Islet of Langerhans (tissue), 1 donor: ENCODE data around the gene LBHD2.

Experiments used
- FAIRE-seq: peaks from one replicate; lab custom pipeline; 2011; peaks lifted over from hg19 to GRCh38; lab: Jason Lieb, UNC

LBHD2 gene

DNA sequence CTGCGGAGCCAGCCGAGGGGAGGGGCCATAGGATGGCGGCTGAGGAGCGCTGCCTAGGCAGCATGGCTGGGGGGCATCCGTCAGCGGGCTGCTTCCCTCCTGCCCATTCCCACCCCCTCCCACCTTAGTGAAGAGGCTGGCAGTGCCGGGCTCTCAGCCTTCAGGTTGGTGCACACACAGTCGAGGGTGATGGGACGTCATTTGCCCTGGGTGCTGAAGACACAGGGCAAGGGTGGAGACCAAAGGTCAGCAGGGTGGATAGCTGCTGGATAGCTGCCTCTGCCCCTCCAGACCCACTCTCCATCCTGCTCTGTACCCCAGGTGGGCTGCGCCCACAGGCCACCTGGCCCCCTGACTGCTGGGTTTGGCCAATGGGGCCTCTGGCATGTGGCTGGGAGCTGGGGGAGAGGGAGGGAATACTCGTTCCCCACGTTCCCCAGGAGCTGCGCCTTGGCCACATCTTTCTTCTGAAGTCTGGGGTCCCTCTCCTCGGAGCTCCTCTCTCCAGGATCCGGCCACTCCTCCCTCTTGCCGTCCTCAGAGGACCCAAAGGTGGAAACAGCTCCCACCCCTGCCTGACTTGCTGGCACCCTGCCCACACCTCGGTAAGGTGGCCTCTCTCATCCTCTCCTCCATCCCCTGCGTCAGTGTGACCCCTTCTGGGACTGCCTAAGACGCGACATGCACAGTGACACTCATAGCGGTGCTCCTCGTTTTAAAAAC is 15.5 kb upstream of the LBHD2 start:
- no peak for FAIRE-seq

DNA sequence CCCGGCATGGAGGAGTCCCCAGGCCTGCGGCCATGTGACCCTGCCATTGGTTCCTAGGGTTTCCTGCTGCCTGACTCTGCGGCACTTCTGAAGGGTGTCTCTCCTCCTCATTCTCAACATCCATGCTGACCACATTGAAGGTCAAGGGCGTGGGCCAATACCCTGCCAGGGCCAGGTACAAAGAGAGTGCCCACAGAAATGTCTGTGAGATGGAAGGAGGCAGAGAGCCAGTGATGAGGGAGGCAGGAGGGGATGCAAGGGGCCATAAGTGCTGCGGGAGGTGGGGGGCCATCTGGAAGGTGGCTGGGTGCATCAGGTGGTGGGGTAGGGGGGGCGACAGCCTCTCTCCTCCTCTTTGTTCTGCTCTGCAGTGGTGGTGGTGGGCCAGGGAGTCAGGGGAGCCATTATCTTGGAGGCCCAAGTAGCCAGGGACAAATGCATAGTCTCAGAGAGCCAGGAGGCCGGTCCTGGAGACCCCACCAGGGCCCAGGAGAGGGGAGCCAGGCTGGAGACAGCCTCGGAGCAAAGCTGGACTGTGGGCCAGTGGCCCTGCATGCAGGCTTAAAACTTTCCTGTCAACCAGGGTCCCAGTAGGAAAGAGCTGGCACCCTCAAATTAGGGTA is 13.6 kb upstream of the LBHD2 start:
- FAIRE-seq: no peak

DNA sequence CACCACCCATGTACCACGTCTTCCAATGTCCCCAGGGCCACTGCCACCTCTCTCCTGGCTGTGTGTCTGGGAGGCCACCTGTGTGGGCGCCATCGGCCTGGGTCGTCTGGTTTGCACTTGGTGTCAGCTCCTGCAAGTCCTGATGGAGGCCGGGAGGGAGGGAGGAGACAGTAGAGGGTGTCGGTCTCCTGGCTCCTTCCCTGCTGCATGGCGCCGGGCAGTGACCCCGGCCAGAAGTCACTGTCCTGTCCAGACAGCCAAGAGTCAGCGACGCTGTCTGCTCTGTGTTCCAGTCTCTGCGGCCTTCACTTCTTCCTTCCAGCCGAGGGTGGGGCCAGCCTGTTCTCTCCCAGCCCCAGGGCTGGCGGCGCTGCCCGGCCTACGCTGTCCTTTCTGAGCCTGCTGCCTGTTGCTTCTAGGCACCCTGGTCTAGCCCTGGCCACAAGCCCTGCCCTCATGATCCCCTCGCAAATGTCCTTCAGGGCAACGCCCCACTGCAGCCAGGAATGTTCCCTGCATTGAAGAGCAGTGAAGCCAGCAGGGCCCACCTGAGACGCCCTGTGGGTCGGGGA is 13.0 kb upstream of the LBHD2 start:
- FAIRE-seq: no peak

DNA sequence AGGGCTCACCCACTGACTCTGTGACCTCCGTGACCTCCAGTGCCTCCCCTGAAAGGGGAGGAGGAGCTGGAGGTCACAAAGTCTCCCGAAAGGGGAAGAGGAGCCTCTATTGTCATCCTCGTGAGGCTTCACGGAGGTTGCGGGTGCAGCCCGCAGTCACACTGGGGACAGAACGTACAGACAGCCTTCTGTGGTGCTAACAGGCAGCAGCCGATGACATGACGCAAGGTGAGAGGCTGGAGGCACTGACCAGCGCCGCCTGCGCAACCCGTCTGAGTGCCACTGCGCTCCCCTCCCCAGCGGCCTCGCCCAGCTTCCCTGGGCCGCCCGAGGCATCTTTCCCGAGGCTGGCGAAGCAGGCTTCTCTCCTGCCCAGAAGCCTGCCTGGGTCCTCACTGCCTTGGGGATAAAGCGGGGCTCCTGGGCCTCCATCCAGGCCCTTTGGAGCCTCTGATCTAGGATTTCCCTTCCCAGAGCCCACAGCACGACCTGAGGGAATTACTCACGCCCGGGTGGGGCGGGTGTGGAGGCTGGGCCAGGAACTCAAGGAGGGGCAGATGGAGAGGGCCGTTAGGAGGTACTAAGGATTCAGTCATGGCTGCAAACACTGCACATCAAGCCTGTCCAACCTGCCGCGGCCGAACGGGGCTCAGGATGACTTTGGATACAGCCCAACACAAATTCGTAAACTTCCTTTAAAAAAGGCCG is 12.3 kb upstream of the LBHD2 start:
- no peak for FAIRE-seq

- FAIRE-seq: no peak
These were observed 11.2 kb upstream of the LBHD2 start for GRCh38 chr14:103072595-103073366.

GRCh38 chr14:103073367-103073875 is 10.6 kb upstream of the LBHD2 start:
- no peak for FAIRE-seq

- FAIRE-seq: no peak
These were observed 9.9 kb upstream of the LBHD2 start for GRCh38 chr14:103073876-103074728.

- FAIRE-seq: no peak
These were observed 9.2 kb upstream of the LBHD2 start for GRCh38 chr14:103074729-103075367.

DNA sequence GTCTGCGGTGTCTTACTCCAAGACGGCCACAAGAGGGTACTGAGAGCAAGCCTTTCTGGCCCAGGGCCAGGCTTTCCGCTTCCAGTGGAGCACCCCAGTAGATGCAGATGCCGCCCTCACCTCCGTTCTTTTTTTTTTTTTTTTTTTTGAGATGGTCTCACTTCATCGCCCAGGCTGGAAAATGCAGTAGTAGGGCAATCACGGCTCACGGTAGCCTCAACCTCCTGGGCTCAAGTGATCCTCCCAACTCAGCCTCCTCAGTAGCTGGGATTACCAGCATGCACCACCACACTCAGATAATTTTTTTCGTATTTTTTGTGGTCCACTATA is 5.6 kb upstream of the LBHD2 start:
- no peak for FAIRE-seq

GRCh38 chr14:103078860-103079587 is 5.0 kb upstream of the LBHD2 start:
- FAIRE-seq: no peak

- no peak for FAIRE-seq
These were observed 2.1 kb upstream of the LBHD2 start for GRCh38 chr14:103081951-103082350.

DNA sequence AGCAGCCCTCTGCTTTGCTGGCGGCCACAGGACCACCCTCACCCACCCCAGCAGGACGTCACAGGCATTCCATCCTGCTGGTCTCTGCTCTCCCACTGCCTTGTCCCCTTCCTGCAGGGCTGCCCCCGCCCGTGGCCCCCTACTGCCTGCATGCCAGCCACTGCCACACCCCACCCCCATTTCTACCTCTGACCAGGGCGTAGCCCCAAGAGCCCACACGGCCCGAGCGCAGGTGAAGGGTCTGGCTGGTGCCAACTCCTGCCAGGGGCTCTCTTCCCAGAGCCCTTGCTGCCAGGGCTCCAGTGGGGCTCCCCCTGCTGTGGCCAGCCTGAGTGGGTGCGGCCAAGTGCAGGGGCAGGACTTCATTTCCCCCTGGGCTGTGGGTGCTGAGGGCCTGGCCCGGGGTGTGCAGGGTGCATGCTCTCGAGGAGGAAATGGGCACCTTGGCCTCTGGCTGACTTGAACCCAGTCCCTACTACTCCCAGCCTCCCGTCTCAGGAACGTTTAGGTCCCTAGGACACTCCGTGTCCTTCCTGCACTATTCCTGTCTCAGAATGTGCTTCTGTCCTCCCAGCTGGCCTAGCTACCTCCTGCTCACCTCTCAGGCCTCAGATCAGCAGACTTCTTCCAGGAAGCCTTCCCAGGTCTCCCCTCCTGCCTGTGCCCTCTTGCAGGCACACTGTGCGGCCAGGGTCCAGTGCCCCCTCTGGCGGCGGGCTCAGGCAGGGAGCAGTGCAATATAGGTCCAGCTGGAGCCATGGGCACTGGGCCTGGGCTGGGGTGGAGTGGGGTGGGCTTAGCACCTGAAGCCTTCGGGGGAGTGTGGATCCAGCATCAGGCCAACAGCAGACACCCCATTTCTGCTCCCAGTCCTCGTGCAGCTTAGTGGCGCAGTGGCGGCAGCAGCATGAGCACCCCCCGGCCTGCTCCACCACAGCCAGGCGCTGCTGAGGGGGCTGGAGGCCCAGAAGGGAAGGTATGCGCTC is 1.4 kb downstream of the LBHD2 start:
- FAIRE-seq: no peak

DNA sequence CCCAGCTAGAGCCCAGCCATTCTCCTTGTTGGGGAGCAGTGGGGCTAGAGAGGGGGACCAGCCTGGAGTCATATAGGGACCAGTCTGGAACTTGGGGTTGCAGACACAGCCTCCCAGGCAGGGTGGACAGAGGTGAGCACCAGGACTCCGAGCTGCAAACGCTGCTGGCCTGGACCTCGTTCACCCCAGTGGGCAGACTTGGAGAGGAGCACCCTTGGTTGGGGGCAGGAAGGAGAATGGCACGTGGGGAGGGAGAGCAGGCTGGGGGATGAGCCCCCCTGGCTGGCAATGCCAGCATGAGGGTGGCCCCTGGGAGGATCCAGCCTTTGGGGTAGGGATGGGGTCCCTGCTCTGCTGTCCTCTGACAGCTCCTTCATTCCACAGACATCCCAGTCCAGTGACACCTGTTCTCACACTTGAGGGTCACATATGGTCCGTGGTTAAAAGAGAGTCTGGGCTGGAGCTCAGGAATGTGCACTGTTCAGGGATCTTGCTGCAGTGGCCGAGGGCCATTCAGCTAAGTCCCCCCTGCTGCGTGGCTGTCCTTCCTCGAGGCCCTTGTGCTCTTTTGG is 2.8 kb downstream of the LBHD2 start:
- no peak for FAIRE-seq

DNA sequence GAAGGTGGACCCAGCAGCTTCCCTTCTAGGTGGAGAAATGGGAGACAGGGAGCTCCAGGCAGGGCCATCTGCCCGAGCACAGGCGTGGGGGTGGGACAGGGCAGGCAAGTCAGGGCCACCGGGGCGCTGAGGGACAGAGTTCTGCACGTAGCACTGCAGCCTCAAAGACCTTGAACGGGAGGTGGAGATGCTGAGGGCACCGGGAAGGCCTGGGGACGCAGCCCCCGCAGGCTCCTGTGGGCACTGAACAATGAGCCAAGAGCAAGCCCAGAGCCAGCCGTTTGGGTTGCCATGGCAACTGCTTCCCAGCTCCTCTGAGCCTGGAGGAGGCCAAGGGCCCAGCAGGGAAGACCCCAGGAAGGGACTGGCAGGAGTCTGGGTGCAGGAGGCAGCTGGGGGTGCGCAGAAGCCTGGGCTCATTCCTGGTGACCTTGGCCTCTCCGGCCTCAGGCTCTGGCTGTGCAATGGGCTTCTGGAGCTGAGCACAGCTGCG is 3.4 kb downstream of the LBHD2 start:
- FAIRE-seq: no peak

GRCh38 chr14:103088921-103089320 is 4.9 kb downstream of the LBHD2 start:
- FAIRE-seq: no peak

GRCh38 chr14:103089386-103090335 is 5.7 kb downstream of the LBHD2 start:
- FAIRE-seq: no peak

GRCh38 chr14:103090481-103091020 is 6.5 kb downstream of the LBHD2 start:
- no peak for FAIRE-seq
